Stimulated activated CD4-positive, alpha-beta T cell treated with anti-CD3 and anti-CD28 coated beads, Interleukin-4, amount 100 ng/mL, for 24 hours (primary cell): ENCODE measurements around the gene UCP2.

Experiments used
- DNase-seq: peaks from one replicate; pipeline ENCODE4 v3.0.0-alpha.2; 2020

The UCP2 gene

GRCh38 chr11:73969091-73969490 lies 13.6 kb downstream of the UCP2 start:
- no peak for DNase-seq

- DNase-seq: no peak
Observed at GRCh38 chr11:73968356-73968966, 14.2 kb downstream of the UCP2 start.

DNA sequence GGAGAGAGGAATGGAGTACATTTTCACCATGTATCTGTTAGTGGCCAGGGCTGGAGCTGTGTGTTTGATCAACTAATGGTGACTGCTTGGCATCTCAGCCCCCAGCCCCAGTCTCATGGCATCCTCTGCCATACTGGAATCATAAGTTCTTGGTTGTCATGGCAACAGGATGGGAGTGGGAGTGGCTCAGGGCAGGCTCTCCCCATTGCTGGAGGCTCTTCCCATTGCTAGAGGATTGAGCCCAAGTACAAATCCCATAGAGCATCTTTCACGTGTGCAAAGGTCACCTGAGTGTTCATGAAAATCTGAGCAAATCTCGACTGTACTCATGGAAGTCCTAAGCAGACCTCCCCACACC lies 16.9 kb downstream of the UCP2 start:
- no peak for DNase-seq

DNA sequence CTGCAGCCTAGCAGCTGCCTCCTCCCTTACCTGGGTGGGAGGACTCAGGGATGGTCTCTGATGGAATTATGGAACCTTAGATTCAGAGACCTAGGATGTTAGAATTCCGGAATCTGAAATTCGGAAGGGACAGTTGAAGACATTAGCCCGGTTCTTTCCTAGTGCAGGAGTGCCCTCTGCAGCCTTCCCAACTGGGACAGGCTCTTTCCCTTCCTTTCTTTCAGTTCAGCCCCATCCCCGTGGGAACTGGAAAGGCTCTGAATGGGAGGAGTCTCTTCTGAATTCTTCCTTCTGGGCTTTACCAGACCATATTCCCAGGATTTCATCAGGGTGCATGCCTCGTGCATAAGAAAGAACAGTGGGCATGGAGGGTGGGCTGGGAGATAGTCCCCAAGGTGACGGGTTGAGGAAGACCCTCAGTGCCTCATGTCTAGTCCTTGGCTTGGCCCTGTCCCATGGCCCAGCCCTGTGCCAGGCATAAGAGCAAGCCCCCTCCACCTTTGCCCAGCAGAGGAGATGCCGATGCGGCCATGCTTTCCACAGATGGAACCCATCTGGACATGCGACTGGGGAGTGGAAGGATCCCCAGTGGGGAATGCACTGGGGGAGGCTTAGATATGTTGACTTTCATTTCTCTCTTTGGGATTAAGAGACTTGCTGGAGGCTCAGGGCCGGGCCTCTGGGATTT lies 17.4 kb downstream of the UCP2 start:
- DNase-seq: no peak

GRCh38 chr11:73963861-73964260 lies 18.8 kb downstream of the UCP2 start:
- DNase-seq: no peak

DNA sequence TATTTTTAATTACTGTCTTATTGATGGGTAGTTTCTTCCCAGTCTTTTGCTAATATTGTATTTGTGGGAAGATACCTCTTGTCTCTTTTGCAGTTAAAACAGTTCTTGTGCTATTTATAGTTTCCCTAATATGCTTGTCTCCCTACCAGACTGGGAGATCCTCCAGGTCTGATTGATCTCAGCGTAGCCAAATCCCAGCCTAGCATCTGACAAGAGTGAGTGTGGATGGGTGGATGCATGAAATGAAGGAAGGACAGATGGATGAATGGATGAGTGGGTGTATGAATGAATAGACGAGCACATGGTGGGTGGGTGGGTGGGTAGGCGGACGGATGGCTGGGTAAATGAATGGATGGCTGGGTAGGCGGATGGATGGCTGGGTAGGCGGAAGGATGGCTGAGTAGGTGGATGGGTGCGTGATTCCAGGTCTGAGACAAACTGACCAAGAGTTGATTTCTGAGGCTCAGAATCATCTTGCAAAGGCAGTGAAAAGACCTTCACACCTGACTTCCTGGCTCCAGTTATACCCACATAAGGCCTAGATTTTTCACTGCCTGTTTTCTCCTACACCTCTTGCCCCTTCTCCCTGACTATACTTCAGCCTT lies 20.4 kb downstream of the UCP2 start:
- no peak for DNase-seq

- DNase-seq: no peak
Observed at GRCh38 chr11:73961321-73961720, 21.3 kb downstream of the UCP2 start.

DNA sequence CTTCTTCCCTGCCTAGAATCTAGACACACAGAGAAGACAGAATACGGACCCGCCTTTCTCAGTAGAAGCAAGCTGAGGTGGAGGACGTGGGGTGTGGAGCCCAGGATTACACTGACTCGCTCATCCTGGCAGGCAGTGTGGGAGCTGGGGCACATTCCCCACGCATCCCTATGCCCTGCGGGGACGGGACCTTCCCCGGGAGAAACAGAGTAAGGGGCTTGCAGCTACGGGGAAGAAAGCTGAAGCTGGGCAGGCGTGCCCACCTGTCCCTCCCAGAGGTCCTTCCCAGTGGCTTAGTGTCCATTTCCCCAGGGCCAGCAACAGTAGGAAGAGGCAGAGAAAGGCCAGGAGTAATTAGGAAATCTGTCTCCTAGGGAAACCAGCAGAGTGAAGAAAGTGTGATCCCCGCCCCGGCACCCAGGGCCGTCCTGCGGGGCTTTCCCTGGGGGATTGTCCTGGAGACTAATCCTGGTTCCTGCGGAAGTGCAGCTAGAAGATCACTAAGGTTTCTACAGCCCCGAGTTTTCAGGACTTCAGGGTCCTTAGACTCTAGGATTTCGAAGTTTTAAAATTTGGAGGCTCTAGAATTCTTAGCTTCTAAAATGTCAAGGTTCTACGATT lies 24.0 kb downstream of the UCP2 start:
- DNase-seq: no peak

- DNase-seq: no peak
Observed at GRCh38 chr11:73957654-73958361, 24.8 kb downstream of the UCP2 start.

- DNase-seq: no peak
Observed at GRCh38 chr11:73956876-73957653, 25.6 kb downstream of the UCP2 start.

- DNase-seq: no peak
Observed at GRCh38 chr11:73951797-73952196, 30.8 kb downstream of the UCP2 start.

- DNase-seq: no peak
Observed at GRCh38 chr11:73950869-73951710, 31.6 kb downstream of the UCP2 start, which contains the start of gene DNAJB13. Gene DNAJB13, plus strand, starts transcription at chr11:73951026. Its CDS starts 44 bp downstream, at chr11:73951070.

- DNase-seq: no peak
Observed at GRCh38 chr11:73949912-73950311, 32.7 kb downstream of the UCP2 start.

DNA sequence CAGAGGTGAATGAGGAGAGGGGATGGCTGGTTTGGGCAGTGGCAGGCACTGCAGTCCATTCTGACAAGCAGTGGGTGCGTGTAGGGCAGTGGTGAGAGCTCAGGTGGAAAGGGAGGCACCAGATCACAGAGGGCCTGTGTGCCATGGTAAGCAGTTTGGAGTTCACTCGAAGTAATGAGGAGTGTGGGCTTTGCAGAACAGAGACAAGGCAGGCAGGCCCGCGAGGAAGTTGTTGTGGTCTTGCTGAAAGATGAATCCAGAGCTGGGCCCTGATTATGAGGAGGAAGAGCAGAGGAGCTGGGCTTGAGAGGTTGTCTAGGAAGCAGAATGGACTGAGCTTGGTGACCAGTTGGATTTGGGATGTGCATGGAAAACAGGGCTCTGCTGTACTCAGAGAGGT lies 33.4 kb downstream of the UCP2 start:
- DNase-seq: no peak

- DNase-seq: no peak
Observed at GRCh38 chr11:73946798-73947458, 35.7 kb downstream of the UCP2 start.

GRCh38 chr11:73945396-73945795 lies 37.2 kb downstream of the UCP2 start:
- DNase-seq: no peak

GRCh38 chr11:73944901-73945300 lies 37.7 kb downstream of the UCP2 start:
- DNase-seq: no peak

- no peak for DNase-seq
Observed at GRCh38 chr11:73944085-73944484, 38.6 kb downstream of the UCP2 start.

DNA sequence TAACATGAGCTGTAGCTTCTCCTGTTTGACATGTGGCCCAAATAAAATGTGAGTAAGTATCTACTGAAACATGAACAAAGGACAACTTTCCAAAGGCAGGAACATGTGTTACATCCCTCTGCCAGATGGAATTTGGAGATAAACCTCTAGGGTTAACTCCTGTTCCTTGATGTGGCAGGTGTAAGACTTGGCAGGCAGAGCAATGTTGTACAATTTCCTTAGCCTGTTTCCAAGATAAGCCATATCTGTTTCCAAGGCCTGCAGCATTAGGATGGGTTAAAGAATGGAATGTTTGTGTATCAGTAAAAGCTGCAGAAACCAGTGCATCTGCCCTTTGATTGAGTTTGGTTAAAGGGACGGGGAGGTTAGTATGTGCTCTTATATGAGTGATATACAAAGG lies 40.6 kb downstream of the UCP2 start:
- DNase-seq: no peak

DNA sequence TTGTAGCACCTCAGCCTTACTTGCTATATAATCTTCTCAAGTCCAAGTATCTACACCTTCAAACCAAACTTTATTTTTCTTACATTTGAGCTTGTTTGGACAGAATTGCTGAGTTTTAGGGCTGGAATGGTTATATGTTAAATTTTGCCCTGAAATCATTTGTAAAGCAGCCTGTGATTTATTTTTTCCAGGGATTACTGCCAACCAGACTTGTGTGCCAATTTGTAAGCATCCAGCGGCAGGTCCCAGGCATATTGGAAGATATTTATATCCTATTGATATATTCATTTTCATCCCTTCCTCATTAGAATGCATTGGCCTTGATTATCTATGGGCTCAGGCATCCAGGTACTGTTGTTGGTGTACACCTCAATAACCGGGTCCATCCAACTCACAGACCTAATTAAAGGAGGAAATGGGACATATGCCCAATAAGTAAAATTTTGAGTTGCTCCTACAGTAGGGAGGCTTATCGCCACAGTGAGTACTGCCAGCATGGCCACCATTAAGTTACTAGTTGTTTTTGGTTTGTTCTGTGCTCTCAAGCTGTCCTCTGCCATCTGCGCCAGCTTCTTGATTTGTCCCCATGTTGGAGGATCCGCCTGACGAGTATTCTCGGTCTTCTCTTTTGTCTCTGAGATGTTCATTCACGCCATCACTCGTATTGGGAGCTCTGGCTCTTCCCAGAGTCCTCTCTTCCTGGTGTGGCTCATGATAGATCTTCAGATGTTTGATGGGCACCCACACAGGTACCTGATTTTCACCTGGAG lies 41.7 kb downstream of the UCP2 start:
- DNase-seq: no peak
